ENCODE measurements around the gene ZNF467. TPM values are rescaled to one million over a fixed set of nuclear protein-coding genes. Genes with fewer than 3 reads are reported as not detected.

ZNF467 gene
- total and polyA plus RNA-seq, 2 of the 8 experiments (the other 6 are each of a cell fraction or from before 2014, with no cell fraction given): 0.50 to 0.51 TPM

GRCh38 chr7:149762610-149763009 is 10.8 kb downstream of the ZNF467 start:
- ChIA-PET CTCF (ENCODE audit: partially characterized antibody) (interaction anchor here (1.0 to 8.7 kb wide), 15 partner anchors 7 to 138 kb away, joined by 3 to 115 read pairs (median 5); no protein-coding TSS in a partner anchor), POLR2A (ENCODE audit: partially characterized antibody) (interaction anchor here (0.9 to 1.7 kb wide), 3 partner anchors 8 to 25 kb away, joined by 3 read pairs; no protein-coding TSS in a partner anchor)
- no peak for FAIRE-seq
- H2BK5ac ChIP-seq (ENCODE audit: low read depth, low read length): no peak overlapping the region
- H3K9ac ChIP-seq (replicated peaks in 1 of 4; ENCODE audit: extremely low read depth in 1 of 4, low read depth in 3 of 4, low read length in 3 of 4): no peak overlapping the region
- no peaks in the 10 kb centered on the region; a peak in 1 of 4 replicates for H3K9me3 ChIP-seq (ENCODE audit: insufficient read depth in 2 of 2, low read depth in 1 of 2, low read length in 1 of 2)
- no peak overlapping the region for H2BK120ac ChIP-seq (replicated peaks; ENCODE audit: low read depth, low read length)
- H3K23ac ChIP-seq (ENCODE audit: insufficient read length): no peak overlapping the region
- H4K5ac ChIP-seq (ENCODE audit: insufficient read length, low read depth, low read length): no peak overlapping the region
- H2BK20ac ChIP-seq (ENCODE audit: low read length): no peak overlapping the region
- no peak overlapping the region for H2BK15ac ChIP-seq (ENCODE audit: low read length)
- no peak overlapping the region for H2BK12ac ChIP-seq (ENCODE audit: low read depth, low read length)
- peaks cover 0 to 7% (median 0%) of the 10 kb centered on the region in 4 experiments; a peak in 1 of 8 replicates for H3K36me3 ChIP-seq (ENCODE audit: control insufficient read depth in 2 of 4, insufficient read depth in 4 of 4, low read length in 3 of 4)
- H4K91ac ChIP-seq (replicated peaks; ENCODE audit: insufficient read length, low read length): no peak overlapping the region
- no peak overlapping the region for H3K4me3 ChIP-seq (ENCODE audit: extremely low read depth in 1 of 4, insufficient read depth in 2 of 4, low read depth in 3 of 4, low read length in 4 of 4)
- peaks cover 50 to 78% (median 69%) of the 10 kb centered on the region in 4 experiments for H3K27me3 ChIP-seq (replicated peaks in 1 of 4; ENCODE audit: control insufficient read depth in 3 of 4, extremely low read depth in 1 of 4, insufficient read depth in 3 of 4, low read length in 3 of 4)
- peaks cover 11% of the 10 kb centered on the region; the same call in 1 of the 2 replicates for H3K23me2 ChIP-seq (ENCODE audit: low read depth, low read length)
- no peak overlapping the region for H2AFZ ChIP-seq (ENCODE audit: low read length)
- H3K4me2 ChIP-seq (ENCODE audit: insufficient read depth in 1 of 2, low read depth in 2 of 2, low read length in 2 of 2): no peak overlapping the region
- H3K79me1 ChIP-seq (ENCODE audit: low read depth, low read length): no peaks in the 10 kb centered on the region
- no peak overlapping the region for H3K18ac ChIP-seq (ENCODE audit: extremely low read depth, low read length)
- no peak overlapping the region for H3K56ac ChIP-seq (replicated peaks; ENCODE audit: insufficient read length, low read depth, low read length)
- H3K14ac ChIP-seq (ENCODE audit: insufficient read length): no peak overlapping the region
- WGBS, 2 experiments (ENCODE audit: extremely low coverage in 1 of 2, insufficient coverage in 1 of 2, insufficient read length in 1 of 2, insufficient replicate concordance in 2 of 2, low coverage in 1 of 2, low lambda C conversion rate in 2 of 2, missing lambda C conversion rate in 1 of 2): 92% methylated on average over 10 of the region's 10 CpGs; no CpG with 5 or more reads in 1 of the 2 experiments
- no peak overlapping the region for H2AK5ac ChIP-seq (ENCODE audit: low read depth, low read length)
- H3K27ac ChIP-seq (ENCODE audit: low read depth, low read length): no peak overlapping the region
- H4K8ac ChIP-seq (ENCODE audit: extremely low read depth, insufficient read depth, low read length): no peak overlapping the region
- no peak for DNase-seq (ENCODE audit: low read depth in 1 of 2, low spot score in 2 of 2)
- H3K79me2 ChIP-seq (ENCODE audit: control insufficient read depth in 1 of 2, insufficient read depth in 2 of 2, low read length in 2 of 2): no peaks in the 10 kb centered on the region
- no peak overlapping the region for H3K4ac ChIP-seq (replicated peaks; ENCODE audit: insufficient read length, low read depth, low read length)
- H3K4me1 ChIP-seq (replicated peaks in 1 of 4; ENCODE audit: control insufficient read depth in 3 of 4, insufficient read depth in 4 of 4, low read length in 3 of 4): peaks cover 0 to 14% (median 12%) of the 10 kb centered on the region in 4 experiments; a peak in 6 of 7 replicates
- H4K20me1 ChIP-seq (replicated peaks in 1 of 2; ENCODE audit: control insufficient read depth in 1 of 2, insufficient read depth in 2 of 2, low read length in 2 of 2): peaks cover 7 to 14% of the 10 kb centered on the region in 2 experiments
- TF ChIP-seq SRF (IDR thresholded peaks at IDR 0.05; ENCODE audit: low read depth, low read length) (no peak), CBX5 (IDR thresholded peaks at IDR 0.05; ENCODE audit: low read depth, low read length) (no peak), KDM5A (IDR thresholded peaks at IDR 0.05; ENCODE audit: low read length) (no peak), MAFK (IDR thresholded peaks at IDR 0.05; ENCODE audit: low read depth, low read length) (no peak), POLR2AphosphoS5 (IDR thresholded peaks at IDR 0.05; ENCODE audit: low read depth, low read length) (no peak), CHD1 (IDR thresholded peaks at IDR 0.05; ENCODE audit: low read depth, low read length) (no peak), RXRA (IDR thresholded peaks at IDR 0.05; ENCODE audit: insufficient read depth, low read depth, low read length) (no peak), EZH2 (IDR thresholded peaks at IDR 0.05; ENCODE audit: low read depth, low read length, severe bottlenecking) (no peak), HDAC2 (IDR thresholded peaks at IDR 0.05; ENCODE audit: borderline replicate concordance in 1 of 2, low read depth in 2 of 2, low read length in 2 of 2) (no peak), JUND (IDR thresholded peaks at IDR 0.05; ENCODE audit: low read length) (no peak), RBBP5 (IDR thresholded peaks at IDR 0.05; ENCODE audit: borderline replicate concordance, low read depth, low read length) (no peak), SAP30 (IDR thresholded peaks at IDR 0.05; ENCODE audit: insufficient read depth, insufficient replicate concordance, low read length) (no peak), RFX5 (IDR thresholded peaks at IDR 0.05; ENCODE audit: borderline replicate concordance, low read depth, low read length) (no peak), TEAD4 (IDR thresholded peaks at IDR 0.05; ENCODE audit: low read depth, low read length) (no peak)

Data from H1 (cell line).